ENCODE data around the gene CASP9.
A peak's percentile ranks its signal among the peaks of the same experiment; 100 is the strongest.
"Not testable (repeated sequence)": the region's sequence is repeated elsewhere in the genome, so short reads cannot be mapped to it uniquely, and the experiment has no call there.

CASP9 gene

DNA sequence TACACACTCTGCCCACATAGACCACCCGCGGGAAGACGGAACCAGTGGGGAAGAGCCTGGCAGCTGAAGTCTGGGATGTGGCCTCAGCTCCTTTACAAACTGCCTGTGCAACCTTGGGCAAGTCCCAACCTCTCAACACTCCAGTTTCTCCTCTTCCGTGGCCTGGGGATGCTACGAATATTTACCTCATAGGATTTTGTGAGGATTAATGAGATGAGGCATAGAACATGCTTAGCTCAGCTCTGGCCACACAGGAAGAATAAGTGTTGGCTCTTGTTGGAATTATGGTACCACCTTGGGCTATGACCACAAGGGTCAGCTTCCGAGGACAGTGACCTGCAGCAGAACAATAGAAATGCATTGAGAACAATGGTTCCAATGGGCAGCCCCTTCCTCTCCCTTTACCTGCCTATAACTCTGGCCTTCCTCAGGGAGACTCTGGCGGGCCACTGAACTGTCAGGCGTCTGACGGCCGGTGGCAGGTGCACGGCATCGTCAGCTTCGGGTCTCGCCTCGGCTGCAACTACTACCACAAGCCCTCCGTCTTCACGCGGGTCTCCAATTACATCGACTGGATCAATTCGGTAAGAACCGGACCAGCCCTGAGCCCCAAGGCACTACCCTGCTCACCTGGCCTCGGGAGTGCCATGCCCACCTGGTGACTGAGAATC is 56.9 kb downstream of the CASP9 start:
- DNase-seq, result not testable (repeated sequence)

DNA sequence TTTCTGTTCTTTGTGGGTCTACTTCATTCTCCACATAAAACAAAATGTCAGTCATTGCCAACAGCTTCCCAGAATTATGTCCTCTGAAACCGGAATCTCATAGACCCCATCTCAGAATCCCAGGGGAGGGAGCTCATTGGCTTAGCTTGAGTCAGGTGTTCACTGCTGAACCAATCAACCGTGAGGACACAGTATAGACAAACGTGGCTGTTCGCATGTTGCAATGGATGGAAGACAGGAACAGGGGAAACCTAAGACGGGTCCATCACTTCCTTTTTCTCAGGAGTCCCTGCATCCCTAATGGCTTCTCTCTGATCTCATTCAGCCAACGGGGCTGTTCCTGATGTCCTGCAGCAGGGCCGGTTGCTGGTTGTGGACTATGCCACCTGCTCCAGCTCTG is 58.3 kb downstream of the CASP9 start:
- DNase-seq, result no peak

DNA sequence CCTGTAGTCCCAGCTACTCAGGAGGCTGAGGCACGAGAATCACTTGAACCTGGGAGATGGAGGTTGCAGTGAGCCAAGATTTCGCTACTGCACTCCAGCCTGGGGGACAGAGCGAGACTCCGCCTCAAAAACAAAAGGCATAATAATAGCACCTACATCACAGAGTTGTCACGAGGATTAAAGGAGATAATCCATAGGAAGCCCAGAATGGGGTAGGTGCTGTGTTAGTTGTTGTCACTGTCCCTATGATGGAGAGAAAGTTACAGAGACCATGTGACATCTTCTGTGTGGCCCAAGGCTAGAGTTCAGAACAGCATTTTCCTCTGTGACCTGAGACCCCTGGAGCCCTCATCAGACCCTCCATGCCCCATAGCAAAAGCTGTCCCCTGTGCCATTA is 60.1 kb downstream of the CASP9 start:
- not testable (repeated sequence) for DNase-seq

DNA sequence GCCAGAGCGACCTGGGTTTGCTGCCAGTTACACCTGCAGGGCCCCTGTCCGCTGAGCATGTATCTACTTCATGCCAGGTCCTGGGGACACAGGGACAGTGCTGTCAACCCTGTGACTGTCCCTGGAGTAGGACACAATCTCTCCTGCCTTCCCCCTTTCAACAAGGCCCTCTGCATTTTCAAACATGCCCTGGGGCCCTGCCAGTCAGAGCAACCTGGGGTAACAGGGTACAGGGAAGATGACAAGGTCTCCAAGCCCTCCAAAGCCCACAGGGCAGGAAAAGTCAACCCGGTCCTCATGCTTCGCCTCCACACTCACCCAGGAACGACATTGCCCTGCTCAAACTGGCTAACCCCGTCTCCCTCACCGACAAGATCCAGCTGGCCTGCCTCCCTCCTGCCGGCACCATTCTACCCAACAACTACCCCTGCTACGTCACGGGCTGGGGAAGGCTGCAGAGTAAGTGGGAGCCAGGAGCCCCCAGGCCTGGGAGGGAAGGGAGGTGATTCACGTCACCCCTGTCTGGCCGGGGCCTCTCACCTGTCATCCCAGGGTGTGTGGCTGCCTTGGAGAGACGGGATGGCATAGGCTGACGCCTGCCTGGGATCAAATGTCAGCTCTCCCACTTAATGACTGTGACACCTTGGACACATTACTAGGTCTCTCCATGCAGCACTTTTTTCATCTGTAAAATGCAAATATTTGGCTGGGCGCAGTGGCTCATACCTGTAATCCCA is 60.8 kb downstream of the CASP9 start:
- DNase-seq, result not testable (repeated sequence)

DNA sequence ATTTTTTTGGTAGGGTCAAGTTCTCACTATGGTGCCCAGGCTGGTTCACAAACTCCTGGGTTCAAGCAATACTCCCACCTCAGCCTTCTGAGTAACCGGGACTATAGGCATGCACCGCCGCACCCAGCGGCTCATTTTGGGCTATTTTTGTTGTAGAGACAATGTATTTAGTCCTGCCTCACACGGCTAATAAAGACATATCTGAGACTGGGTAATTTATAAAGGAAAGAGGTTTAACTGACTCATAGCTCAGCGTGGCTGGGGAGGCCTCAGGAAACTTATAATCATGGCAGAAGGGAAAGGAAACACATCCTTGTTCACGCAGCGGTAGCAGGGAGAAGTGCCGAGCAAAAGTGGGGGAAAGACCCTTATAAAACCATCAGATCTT is 63.3 kb downstream of the CASP9 start:
- no peak for DNase-seq

DNA sequence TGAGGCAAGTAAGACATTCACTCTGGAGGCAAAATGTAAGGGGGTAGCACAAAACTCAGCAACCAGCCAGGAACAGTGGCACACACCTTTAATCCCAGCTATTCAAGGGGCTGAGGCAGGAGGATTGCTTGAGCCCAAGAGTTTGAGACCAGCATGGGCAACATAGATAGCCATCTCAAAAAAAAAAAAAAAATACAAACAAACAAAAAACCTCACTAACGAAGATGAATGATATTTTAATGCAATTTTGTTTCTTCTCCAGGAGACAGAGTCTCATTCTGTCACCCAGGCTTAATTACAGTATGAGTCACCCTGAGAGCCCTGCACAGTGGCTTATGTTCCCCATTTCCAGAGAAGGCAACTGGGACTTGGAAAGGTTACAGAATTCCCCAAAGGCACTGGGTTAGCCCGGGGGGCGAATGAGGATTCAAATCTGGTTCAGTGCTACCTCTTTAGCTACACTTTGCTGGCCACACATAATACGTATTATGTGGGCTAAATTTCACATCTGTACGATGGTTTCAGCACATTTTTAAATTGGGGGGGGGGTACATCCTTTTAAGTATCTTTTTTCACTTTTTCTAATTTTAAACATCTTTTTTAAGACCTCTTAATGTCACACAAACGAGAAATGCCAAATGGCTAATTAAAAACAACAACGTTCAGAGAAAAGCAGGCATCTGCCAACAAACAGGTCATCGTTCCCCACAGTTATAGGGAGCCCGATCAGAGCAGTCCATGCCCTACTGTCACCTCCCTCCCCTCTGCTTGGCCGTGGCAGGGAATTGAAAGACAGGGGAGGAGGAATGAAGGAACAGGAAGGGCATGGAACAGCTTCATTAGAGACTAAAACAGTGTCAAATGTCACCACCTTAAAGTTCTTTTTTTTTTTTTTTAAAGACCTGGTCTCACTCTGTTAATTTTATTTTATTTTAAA is 64.0 kb downstream of the CASP9 start:
- DNase-seq, result no peak

DNA sequence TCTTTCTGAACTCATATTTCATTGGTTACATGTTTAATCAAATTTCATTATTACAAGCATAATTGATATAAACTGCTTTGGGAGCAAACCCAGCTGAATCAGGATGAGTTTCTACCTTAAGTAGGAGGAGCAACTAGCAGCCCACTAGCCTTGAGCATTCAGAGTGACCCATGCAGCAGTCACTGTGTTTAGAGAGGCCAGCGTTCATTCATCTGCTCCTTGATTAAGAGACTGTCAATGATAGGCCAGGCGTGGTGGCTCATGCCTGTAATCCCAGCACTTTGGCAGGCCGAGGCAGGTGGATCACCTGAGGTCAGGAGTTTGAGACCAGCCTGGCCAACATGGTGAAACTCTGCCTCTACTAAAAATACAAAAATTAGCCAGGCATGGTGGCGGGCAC is 65.6 kb downstream of the CASP9 start:
- DNase-seq, result not testable (repeated sequence)

DNA sequence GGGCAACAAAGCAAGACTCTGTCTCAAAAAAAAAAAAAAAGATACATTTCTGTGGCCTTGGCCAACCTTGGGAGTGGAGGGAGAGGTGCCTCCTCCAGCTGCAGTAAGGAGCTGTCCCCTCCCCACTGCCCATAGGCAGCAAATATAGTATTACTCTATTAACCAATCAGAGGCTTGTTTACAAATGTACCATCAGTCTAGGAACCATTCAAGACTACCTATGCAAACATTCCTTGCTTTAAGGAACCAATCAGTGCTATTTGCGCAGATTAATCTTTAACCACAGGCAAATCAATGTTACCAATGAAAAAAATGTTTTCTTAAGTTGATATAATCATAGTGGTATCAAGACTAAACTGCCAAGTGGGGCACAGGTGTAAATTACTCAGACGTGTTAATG is 66.4 kb downstream of the CASP9 start:
- no peak for DNase-seq

DNA sequence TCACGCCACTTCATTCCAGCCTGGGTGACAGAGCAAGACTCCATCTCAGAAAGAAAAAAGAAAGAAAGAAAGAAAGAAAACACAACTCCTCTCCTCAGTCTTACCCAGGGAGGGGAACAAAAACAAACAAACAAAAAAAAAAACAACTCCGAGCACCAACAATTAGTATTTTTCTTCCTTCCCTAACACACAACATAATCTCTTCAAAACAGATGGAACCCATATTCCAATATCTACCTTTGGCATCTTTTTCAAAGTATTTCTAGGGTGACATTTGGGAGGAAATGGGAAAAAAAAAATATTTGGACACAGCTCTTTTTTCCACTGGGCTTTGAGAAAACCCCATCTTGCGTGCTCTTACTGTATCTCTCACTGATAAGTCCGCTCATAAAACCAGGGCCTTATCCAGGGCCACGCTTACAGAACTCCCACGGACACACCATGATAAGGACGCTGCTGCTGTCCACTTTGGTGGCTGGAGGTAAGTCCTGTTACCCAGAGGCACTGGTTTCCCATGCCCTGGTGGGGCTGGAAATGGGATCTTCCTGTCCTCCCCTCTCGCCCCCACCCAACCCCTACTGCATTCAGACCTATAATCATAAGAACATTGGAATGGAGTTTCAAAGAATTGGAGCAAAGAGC is 67.6 kb downstream of the CASP9 start, which contains the start of gene CELA2A:
Gene CELA2A (plus strand): TSS at position 420 of the 642 bp plus-strand sequence. CDS start 22 bp downstream, at position 442.
- no peak for DNase-seq

DNA sequence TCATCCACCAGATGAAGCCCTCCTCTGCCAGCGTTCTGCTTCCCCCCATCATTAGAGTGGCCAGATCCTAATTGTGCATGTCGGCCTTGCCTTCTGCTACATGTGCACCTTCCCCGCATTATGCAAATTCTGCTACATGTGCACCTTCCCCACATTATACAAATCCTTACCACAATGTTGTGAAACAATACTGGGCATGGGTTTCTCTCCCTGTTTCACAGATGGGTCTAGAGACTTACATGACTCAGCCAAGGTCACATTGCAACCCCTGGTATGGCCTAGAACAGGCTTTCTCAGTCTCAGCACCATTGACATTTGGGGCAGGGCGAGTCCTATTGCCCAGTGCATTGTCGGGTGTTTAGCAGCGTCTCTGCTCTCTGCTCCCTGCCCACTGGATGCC is 68.5 kb downstream of the CASP9 start:
- no peak for DNase-seq

DNA sequence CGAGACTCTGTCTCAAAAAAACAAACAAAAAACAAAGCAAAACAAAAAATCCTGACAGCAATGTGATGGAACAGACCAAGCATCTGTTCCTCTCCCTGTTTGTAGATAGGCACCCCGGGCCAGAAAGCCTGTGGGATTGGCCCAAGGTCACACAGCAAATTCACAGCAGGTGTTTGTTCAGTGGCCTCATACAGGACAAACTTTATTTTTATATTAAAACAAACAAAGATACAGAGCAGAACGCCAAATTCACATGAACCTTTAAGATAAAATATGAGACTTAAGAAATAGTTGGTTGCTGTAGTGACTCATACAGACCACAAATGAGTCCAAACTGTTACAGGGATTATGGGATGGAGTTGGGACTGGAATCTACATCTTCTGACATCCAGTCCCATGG is 69.8 kb downstream of the CASP9 start:
- DNase-seq, result no peak

DNA sequence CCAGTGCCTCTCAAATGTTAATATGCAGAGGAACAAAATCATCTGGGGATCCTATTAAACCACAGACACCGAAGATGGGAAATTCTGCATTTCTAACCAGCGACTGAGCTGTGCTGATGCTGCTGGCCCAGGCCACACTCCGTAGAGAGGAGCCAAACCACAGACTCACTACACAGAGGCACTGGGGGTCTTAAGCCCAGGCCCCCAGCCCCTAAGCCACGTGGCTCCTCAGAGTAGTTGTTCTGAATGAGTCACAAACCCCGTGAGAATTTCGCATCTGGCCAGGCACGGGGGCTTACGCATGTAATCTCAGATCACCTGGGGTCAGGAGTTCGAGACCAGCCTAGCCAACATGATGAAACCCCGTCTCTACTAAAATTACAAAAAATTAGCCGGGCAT is 70.3 kb downstream of the CASP9 start:
- no peak for DNase-seq

DNA sequence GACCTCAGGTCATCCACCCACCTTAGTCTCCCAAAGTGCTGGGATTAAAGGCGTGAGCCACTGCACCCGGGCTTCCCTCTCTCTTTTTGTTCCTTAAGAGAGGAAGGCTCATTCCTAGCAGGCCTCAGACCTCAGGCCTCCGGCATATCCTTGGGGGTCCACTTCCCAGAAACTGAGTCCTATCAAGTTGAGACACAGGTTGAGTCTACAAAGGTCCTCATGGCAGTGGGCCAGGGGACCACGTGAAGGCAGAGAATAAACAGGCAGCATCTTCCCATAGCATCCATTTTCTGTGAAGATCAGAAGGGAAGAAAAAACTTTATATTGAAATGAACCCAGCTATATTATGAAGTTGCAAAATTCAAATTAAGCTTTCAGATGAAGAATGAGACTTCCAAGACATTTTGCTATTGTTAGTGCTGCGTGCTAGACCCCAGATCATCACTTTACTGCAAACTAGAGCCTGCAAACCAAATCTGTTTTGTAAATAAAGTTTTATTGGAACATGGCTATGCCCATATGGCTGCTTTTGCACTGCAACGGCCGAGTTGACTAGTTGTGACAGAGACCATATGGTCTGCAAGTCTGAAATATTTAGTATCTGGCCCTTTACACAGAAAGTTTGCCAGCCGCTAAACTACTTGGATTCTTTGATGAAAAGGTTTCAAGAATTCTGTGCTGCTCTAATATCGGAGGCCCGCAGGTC is 71.0 kb downstream of the CASP9 start:
- peak; percentile 73 for DNase-seq

DNA sequence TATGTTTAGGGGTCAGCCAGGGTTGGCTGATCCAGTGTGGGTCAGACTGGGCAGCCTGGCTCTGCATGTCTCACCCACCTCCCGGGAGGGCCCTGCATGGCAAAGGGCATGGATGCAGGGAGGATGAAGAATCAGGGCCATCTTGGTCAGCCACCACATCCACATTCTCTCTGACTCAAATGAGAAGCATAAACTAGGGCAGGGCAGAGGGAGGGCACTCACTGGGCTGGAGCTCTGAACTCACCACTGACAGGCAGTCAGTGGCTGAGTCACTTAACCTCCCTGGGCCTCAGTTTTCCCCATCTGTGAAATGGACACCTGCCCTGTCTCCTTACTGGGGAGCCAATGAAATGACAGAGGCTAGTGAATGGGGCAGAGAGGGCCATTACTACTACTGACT is 71.8 kb downstream of the CASP9 start:
- no peak for DNase-seq

DNA sequence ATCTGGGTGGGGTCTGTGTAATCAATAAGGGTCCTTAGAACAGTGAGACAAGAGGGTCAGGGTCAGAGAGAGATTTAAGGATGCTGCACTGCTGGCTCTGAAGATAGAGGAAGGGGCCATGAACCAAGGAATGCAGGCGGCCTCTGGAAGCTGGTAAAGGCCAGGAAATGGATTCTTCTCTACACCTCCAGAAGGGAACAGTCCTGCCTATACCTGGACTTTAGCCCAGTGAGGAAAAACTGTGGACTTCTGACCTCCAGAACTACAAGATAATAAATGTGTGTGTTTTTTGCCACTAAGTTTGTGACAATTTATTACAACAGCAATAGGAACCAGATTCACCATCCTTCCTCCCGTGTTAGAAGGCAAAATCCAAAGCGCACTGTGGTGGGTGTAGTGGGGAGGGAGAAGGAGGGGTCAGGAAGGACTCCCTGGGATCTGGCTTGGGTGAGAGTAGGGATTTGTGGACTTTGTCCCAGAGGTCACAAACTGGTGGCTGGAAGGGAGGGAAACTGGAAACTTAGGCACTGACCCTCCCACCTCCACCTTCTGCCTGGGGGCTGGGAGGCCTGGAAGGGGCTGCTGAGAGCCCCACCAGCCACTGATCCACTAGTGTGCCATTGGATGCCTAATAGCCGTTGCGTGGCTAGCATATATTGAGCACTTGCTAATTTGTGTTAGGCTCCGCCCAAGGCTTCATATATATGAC is 72.8 kb downstream of the CASP9 start:
- no peak for DNase-seq

DNA sequence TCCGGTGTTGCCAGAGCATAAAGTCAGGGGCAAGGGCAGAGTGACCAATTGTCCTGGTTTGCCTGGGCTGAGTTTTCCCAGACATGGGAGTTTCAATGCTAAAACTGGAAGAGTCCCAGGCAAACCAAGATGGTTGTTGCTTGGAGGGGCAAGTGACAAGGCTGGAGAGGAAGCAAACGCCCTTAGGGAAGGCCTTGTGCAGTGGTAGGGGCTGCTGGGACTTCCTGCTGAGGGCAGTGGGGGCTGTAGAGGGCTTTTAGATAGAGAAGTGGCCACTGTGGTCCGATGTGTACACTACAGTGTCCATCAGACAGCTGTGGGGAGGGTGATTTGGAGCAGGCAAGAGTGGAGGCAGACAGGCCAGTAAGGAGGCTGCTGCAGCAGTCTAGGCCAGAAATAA is 74.4 kb downstream of the CASP9 start:
- no peak for DNase-seq

DNA sequence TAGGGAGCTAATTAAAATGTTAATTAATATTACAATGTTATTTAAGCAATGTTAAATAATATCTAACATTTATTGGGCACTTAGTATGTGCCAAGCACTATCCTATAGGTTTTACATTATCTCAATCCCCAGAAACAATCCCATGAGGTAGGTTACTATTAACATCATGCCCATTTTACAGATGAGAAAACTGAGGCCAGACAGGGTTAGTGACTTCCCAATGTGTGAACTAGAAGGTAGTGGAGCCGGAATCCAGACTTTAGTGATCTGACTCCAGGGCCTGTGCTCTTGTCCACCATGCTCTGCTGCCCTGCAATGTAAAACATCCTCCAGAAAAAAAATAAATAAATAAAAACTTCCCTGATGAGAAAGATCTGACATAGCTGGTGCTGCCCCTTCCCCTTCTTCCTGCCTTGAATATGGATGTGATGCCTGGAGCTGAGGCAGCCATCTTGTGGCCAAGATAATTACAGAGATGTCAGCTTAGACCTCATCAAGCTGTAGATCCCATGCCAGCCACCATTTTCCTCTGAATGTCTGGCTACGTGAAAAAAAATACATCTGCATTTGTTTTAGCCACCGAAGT is 75.0 kb downstream of the CASP9 start:
- DNase-seq, result no peak

DNA sequence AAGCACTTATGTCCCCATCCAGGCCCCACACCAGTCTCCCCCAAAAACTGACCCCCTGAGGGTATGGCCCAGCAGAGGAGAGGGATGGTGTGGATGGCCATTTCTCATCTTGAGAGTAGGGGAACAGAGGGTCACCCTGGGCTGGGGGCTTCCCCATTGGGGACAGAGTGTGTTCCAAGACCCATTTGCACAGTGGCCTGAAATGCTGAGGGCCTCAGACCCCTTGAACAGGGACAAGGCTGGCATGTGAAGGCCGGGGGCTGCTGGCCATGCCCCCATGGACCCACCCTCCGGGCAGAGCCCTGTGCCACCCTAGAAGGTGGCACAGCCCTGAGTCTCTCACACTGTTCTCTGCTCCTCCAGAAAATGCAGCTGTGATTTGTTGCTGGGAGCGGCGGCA is 77.8 kb downstream of the CASP9 start:
- no peak for DNase-seq

DNA sequence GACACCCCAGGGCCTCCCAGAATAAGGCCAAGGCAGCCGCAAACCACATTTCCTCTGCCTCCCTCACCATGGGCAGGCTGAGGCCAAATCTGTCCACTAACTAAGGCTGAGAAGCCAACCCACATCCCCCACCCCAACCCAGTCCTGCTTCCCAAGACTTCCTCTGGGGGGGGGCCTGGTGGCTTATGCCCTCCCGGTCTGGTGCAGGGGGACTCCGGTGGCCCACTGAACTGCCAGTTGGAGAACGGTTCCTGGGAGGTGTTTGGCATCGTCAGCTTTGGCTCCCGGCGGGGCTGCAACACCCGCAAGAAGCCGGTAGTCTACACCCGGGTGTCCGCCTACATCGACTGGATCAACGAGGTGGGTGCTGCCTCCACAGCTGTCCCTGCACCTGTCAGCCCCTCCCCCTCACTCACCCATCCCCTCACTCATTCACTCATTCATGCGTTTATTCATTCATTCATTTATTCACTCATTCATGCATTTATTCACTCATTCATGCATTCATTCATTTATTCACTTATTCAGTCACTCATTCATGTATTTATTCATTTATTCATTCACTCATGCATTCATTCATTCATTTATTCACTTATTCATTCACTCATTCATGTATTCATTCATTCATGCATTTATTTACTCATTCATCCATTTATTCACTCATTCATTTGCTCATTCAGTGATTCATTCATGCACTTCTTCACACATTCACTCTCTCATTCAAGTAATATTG is 78.5 kb downstream of the CASP9 start:
- DNase-seq, result no peak

Data from DMS 273 treated with DMSO at 0.1 percent for 48 hours (cell line).